HG03060 (cell line): Measurements from ENCODE around the gene SNX30.

Experiments used
- ATAC-seq: cut with Tn5 transposase; IDR thresholded peaks from one replicate; pipeline ENCODE4 v1.9.1; 2021; ENCODE audit warnings: low read depth, moderate number of reproducible peaks; ENCODE audit not compliant: unreplicated experiment

The SNX30 gene

GRCh38 chr9:112872019-112872418 is 121.5 kb downstream of the SNX30 start:
- no peak for ATAC-seq

GRCh38 chr9:112873773-112874405 is 123.3 kb downstream of the SNX30 start:
- no peak for ATAC-seq

GRCh38 chr9:112878752-112879151 is 128.2 kb downstream of the SNX30 start:
- ATAC-seq: no peak

- no peak for ATAC-seq
Measured at GRCh38 chr9:112880650-112881049, 130.1 kb downstream of the SNX30 start.

- ATAC-seq: no peak
Measured at GRCh38 chr9:112881331-112881730, 130.8 kb downstream of the SNX30 start.

GRCh38 chr9:112884101-112884500 is 133.5 kb downstream of the SNX30 start:
- no peak for ATAC-seq

GRCh38 chr9:112884721-112885120 is 134.2 kb downstream of the SNX30 start:
- no peak for ATAC-seq

- ATAC-seq: no peak
Measured at GRCh38 chr9:112885324-112885723, 134.8 kb downstream of the SNX30 start.

- no peak for ATAC-seq
Measured at GRCh38 chr9:112886351-112886750, 135.8 kb downstream of the SNX30 start.

- ATAC-seq: no peak
Measured at GRCh38 chr9:112887381-112887780, 136.8 kb downstream of the SNX30 start.

GRCh38 chr9:112890106-112891081 is 139.8 kb downstream of the SNX30 start, which contains the start of gene SLC46A2:
SLC46A2 (minus strand) TSS chr9:112890876; CDS start chr9:112890681, 195 bp downstream.
- no peak for ATAC-seq

GRCh38 chr9:112891521-112891920 is 141.0 kb downstream of the SNX30 start:
- ATAC-seq: no peak

GRCh38 chr9:112892981-112893380 is 142.4 kb downstream of the SNX30 start:
- ATAC-seq: no peak

GRCh38 chr9:112894041-112894440 is 143.5 kb downstream of the SNX30 start:
- no peak for ATAC-seq

GRCh38 chr9:112894699-112895098 is 144.1 kb downstream of the SNX30 start:
- ATAC-seq: no peak

GRCh38 chr9:112896131-112896530 is 145.6 kb downstream of the SNX30 start:
- ATAC-seq: no peak

- no peak for ATAC-seq
Measured at GRCh38 chr9:112898872-112899311, 148.3 kb downstream of the SNX30 start.

GRCh38 chr9:112900488-112900887 is 149.9 kb downstream of the SNX30 start:
- no peak for ATAC-seq

GRCh38 chr9:112900901-112901300 is 150.3 kb downstream of the SNX30 start:
- no peak for ATAC-seq

GRCh38 chr9:112905084-112905483 is 154.5 kb downstream of the SNX30 start:
- no peak for ATAC-seq

GRCh38 chr9:112911736-112912135 is 161.2 kb downstream of the SNX30 start:
- ATAC-seq: no peak

- no peak for ATAC-seq
Measured at GRCh38 chr9:112912636-112913035, 162.1 kb downstream of the SNX30 start.
